NCI-H2029 treated with DMSO at 0.1 percent for 48 hours (cell line): Measurements from ENCODE around the gene LATS2.

ENCODE experiments used
- DNase-seq: peaks from one replicate; lab custom pipeline; 2025; lab: John Stamatoyannopoulos, UW

Gene LATS2

DNA sequence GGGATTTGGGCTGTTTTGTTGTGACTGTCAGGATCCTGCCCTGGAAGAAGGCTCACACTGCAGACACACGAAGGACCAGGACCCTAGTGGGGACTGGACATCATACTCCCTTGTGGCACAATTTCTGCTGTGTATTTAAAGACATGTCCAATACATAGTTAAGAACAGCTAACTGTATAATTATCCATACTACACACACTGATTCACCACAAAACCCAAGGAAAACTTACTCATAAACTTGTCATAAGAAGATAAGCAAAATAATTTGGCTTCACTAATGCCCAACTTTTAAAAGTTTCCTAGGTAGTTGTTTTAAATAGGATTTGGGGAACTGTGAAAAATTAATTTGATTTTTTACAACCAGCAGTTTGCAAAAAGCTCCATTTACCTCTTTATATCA, 46.1 kb downstream of the LATS2 start:
- DNase-seq = no peak

DNA sequence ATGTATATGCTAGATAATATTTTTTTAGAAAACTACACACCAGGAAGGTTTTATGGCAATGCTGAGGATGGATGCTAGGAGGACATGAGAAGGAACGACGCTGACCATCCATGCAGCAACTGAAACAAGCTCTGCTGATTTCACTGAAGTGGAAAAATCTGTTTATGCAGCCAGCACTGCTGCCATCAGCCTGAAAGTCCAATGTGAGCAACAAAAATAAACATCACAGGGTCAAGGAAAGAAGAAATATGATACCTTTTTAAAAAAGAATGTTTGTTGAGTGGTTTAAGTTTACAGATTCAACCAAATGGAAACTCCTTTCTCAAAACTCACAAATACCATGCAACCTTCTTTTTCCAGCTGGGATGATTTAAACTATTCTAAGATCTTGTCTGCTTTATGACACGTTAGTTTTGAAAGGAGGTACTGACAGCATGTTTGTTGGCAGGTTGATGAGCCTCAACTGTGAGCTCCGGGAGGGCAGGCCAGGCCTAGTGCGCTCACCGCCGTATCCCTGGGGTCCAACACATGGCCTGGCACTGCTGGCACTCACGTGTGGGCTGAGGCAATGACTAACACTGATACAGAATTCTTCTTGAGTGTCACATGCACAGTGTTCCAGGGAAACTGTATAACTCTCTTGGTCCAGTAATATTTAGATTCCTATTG, 46.8 kb downstream of the LATS2 start:
- DNase-seq = no peak

DNA sequence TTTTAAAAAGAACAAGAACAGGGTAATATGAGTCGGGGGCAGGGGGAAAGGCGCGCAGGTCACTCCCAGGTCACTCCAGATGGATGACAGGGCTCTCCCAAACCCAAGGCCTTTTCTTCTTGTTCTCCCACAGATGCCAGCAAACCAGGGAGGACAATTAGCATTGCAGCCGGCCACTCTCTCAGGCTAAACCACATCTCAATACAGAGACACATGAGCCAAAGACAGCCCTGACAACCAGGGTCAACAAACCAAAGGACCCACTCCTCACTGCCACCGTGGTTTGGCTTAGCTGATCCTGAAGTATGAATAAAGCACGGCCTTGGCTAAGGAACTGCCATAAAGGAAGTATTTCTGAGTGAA, 47.3 kb downstream of the LATS2 start:
- no peak for DNase-seq

GRCh38 chr13:21013682-21014038, 47.7 kb downstream of the LATS2 start:
- no peak for DNase-seq

DNA sequence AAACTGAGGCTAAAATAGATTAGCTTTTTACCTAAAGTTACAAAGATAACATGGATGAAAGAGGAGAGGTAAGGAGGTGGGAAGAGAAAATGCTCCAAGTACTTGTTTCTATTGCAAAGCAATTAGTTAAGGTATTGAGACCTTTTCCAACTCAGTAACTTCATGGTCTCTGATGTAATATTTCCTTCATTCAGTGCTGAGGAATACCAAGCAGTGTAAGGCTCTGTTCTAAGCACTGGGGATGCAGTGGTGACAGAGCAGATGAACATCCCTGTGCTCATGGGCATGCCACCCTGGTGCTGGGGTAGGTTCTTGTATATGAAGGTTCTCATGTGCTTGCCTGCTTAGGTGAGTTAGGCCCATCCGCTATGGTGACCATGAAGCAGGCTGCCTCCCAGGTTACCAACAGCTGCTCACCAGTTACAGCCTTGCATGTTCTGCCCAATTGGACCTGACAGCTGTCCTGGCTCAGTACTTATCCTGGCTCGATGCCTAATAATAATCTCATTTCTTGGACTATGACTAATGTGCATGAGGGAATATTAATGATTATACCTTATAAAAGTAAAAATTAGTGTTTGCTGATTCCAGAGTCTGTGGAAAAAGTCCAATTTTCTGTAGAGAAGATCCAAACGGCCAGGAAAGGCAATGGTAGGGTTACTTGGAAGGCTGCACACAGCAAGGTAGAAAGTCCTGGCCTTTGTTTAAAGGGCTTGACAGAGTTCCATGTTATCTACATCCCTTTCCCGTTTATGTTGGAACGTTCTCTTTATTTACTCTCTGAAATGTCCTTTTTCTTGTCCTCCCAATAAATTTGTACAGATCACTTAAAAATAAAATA, 48.3 kb downstream of the LATS2 start:
- no peak for DNase-seq

- DNase-seq = no peak
These were observed 49.2 kb downstream of the LATS2 start for GRCh38 chr13:21012211-21012610.

DNA sequence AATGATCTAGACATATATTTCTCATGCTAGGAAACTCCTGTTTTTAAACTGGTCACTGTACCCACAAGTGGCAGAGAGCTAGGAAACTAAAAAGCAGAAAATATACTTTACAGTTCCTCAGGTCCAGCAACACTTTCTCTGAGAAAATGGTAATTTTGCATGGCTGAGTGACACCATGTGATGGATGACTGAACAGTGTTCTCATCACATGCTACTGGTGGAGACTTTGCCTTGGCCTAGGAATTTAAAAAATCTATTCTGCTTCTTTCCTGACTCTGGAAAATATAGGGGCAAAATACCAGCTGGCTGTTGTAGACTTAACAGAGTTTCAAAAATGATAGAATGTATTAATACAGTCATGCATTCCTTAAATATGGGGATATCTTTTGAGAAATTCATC, 50.0 kb downstream of the LATS2 start:
- no peak for DNase-seq

DNA sequence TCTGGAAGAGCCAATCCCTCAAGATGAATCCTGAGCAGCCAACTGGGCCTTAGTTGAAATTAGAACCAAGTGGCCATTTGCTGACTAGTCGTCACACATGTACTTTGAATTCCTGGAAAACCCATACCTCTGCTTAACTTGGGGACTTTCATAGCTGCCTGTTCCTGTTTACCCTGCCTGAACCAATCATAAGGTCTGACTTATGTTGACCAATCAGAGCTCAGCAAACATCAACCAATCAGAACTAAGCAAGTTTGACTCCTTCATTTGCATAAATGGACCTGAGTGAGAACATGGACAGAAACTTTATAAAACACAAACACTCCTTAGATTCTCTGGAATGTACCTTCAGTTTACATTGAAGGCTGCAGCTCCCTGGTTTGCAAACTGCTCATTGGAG, 50.8 kb downstream of the LATS2 start:
- DNase-seq = no peak

GRCh38 chr13:21009036-21009435, 52.4 kb downstream of the LATS2 start:
- DNase-seq = no peak

DNA sequence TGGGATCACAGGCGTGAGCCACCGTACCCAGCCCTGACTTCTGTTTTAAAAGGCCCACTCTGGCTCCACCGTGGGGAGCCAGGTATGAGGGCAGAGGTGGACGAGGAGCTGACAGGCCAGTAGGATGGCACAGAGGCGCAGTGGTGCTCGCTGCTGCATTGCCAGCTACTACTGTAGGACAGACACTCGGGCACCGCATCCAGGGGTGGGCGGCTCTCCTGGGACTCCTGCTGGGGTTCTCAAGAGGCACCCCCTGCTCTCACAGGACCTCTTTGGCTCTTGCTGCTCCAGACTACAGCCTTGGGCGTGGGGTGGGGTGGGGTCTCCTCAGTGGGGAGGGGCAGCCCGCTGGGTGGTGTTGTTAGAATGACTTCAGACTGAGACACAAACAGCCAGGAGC, 53.4 kb downstream of the LATS2 start:
- DNase-seq = no peak

- DNase-seq = no peak
These were observed 55.0 kb downstream of the LATS2 start for GRCh38 chr13:21006141-21007005.

- DNase-seq = no peak
These were observed 56.2 kb downstream of the LATS2 start for GRCh38 chr13:21005193-21005592.

- DNase-seq = no peak
These were observed 59.9 kb downstream of the LATS2 start for GRCh38 chr13:21001471-21001870.

DNA sequence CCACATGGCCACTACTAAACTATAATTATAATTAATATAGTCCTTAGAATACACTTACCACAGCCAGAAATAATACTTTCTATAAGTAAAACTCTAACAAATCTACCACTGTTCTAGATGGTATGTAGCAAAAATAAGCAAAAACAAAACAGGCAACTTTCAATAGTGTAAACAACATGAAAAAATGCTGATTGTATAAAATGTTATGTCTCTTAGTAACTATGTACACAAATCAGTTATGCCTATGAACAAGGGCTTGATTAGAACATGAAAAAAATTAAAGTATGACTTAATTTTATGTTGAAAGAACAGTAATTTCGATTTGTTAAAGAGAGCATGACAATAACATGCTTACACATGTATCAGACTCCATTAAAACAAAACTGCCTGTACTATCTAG, 60.7 kb downstream of the LATS2 start:
- DNase-seq = no peak

DNA sequence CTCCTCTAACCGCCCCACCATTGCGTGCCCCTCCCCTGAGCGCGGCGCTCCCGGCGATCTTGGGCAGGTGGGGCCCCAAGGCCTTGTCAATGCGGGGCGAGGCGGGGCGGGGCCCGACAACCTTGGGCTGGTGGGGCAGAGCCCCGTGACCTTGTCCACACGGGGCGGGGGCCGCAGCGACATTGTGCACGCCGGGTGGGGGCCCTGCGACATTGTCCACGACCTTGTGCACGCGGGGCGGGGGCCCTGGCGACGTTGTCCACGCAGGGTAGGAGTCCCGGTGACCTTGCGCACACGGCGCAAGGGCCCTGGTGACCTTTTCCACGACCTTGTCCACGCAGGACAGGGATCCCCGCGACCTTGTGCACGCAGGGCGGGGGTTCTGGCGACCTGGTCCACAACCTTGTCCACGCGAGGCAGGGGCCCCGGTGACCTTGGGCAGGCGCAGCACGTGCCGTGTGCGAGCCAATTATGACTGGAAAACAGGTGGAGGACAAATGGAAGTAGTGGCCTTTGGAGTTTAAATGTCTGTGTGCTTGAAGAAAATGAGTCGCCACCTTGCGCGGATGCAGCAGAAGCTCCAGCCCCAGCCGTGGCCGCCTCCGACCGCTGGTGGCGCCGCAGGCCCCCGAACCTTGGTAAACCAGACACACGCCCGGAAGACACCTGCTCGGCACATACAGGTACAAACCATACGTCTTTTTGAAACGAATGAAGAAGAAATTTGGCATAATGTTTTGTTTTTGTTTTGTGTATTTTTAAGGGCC, 62.6 kb downstream of the LATS2 start:
- DNase-seq = no peak

DNA sequence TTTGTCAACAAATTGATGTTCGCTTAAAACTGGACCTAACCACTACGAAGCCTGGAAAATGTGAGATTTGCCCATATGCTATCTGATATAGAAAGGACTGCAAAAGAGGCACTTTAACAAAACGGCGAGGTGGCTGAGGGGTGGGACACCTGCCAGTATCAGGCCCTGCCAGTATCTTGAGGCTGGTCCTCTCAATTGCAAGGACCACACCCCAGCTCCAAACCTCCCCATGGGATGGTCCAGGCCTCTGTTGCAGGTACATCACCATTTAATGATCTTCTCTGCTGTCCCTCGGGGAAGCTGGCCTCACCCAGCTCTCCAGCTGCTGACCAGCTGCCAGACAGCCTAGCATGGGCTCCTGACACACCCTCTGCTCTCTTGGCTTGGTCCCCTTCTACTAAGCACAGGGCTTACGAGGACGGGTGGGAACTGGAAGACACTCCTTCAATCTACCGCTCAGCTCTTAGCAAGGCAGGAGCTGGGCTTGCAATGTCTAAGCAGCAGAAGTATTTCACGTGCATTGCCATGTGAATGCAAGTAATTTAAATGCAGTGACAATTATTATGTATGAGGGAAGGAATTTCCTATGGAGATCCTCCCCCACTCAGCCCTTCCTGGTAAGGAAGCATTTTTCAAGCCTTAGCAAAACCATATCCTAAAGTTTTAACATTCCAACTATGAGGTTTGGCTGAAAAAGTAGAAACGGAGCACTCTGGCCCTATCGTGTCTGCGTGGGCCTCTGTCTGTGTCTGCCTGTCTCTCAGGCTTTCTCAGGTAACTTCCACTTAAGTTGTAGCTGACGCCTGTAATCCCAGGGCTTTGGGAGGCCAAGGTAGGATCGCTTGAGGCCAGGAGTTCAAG, 63.9 kb downstream of the LATS2 start:
- no peak for DNase-seq

DNA sequence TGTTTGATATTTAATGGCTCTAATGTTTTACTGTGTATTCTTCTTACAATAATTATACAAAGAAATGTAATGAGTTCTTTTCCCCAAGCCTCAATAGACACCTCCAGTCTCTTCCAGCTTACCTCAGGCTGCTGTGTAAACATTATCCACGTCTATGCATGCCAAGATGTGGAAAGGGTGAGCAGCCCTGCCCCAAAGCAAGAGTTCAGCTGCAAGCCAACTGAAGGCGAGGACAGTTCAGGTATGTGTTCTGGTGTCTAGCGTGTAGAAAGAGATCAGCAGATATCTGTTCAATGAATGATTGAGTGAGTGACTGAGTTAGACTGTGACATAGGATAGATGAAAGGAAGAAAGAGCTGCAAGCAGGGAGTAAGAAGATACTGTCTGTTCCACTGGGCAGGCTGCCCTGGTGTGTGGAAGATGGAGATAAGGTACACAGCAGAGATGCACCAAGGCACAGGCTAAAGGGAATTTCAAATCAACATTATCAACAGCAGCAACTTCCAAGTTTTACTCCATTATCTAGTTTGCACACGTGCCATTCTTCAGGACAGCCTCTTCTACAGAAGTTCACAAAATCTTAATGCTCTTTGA, 66.0 kb downstream of the LATS2 start:
- no peak for DNase-seq

DNA sequence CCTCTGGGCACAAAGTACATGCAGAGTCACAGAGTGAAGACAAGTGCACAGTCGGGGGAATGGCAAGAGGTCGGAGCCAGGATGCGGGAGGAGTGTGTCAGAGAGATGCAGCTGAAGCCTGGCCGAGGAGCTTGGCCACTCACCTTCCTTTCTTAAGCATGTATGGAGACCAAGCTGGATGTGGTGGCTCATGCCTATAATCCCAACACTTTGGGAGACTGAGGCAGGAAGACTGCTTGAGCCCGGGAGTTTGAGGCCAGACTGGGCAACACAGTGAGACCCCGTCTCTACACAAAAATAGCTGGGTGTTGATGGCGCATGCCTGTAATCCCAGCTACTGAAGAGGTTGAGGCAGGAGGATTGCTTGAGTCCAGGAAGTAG, 67.0 kb downstream of the LATS2 start:
- no peak for DNase-seq

DNA sequence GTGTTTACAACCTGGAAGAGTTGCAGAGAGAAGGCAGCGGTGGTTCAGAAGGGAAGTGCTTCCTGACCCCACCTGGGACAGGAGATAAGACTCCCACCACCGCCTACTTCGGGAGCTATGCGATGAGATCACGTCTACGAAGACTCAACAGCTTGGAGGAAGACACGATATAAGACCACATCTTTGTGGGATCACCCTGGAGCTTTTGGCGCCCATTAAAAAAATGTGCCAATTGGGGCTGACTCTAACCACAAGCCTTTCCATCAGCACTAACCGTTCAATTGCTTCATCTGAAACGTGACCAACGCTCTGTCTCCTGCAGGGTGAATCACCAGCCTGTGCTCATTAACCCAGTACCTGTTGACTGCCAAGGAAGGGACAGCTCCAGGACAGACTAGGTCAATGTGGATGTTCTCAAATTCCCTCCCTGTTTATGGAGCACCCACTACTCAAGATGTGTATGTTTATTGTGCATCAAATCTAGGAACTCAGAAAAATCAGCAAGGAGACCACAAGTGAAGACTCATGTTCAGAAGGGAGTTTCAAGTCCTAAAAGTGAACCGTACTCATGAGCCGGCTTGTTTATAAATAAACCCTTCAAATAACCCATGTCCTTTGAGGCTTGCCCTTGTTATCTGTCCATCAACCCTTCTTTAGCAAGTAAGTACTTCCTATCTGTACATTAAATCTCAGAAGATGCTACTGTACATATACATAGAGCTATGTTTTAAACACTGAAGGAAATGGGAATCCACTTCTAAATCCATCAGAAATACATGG, 67.5 kb downstream of the LATS2 start:
- no peak for DNase-seq

- no peak for DNase-seq
These were observed 68.2 kb downstream of the LATS2 start for GRCh38 chr13:20993211-20993610.
